SK-N-DZ (cell line): ENCODE data around the gene UBTF.

Experiments
- DNase-seq: peaks from one replicate; pipeline ENCODE4 v3.0.0-alpha.2; 2015; ENCODE audit warnings: low spot score

UBTF gene

GRCh38 chr17:44197980-44198720 lies 21.3 kb downstream of the UBTF start:
- no peak for DNase-seq

- no peak for DNase-seq
Observed at GRCh38 chr17:44197107-44197506, 22.4 kb downstream of the UBTF start.

GRCh38 chr17:44193326-44194084 lies 26.0 kb downstream of the UBTF start:
- no peak for DNase-seq

GRCh38 chr17:44192750-44193149 lies 26.7 kb downstream of the UBTF start:
- DNase-seq: no peak

GRCh38 chr17:44191941-44192496 lies 27.5 kb downstream of the UBTF start:
- no peak for DNase-seq

- no peak for DNase-seq
Observed at GRCh38 chr17:44191369-44191768, 28.1 kb downstream of the UBTF start.

GRCh38 chr17:44190481-44190880 lies 29.0 kb downstream of the UBTF start:
- DNase-seq: no peak

- no peak for DNase-seq
Observed at GRCh38 chr17:44188576-44189403, 30.7 kb downstream of the UBTF start.

- no peak for DNase-seq
Observed at GRCh38 chr17:44187131-44187899, 32.2 kb downstream of the UBTF start.

- peak; percentile 100 for DNase-seq
Observed at GRCh38 chr17:44186307-44187130, 33.0 kb downstream of the UBTF start, which contains the start of gene TMUB2. TSS of gene TMUB2 (plus strand) at chr17:44186972. CDS start at chr17:44187709, 737 bp downstream.

GRCh38 chr17:44184212-44184810 lies 35.2 kb downstream of the UBTF start:
- DNase-seq: no peak

GRCh38 chr17:44183024-44183423 lies 36.5 kb downstream of the UBTF start:
- DNase-seq: no peak

- DNase-seq: no peak
Observed at GRCh38 chr17:44178133-44178532, 41.3 kb downstream of the UBTF start.

- DNase-seq: no peak
Observed at GRCh38 chr17:44177640-44178039, 41.8 kb downstream of the UBTF start.

- no peak for DNase-seq
Observed at GRCh38 chr17:44176671-44177501, 42.6 kb downstream of the UBTF start.

- no peak for DNase-seq
Observed at GRCh38 chr17:44176257-44176656, 43.2 kb downstream of the UBTF start.

GRCh38 chr17:44174427-44174826 lies 45.0 kb downstream of the UBTF start:
- no peak for DNase-seq

- no peak for DNase-seq
Observed at GRCh38 chr17:44171931-44172455, 47.5 kb downstream of the UBTF start.
